Islet of Langerhans (tissue), 1 donor: ENCODE data around the gene CCDC9B.

Experiments used
- FAIRE-seq: peaks from one replicate; lab custom pipeline; 2011; peaks lifted over from hg19 to GRCh38; lab: Jason Lieb, UNC

CCDC9B gene

GRCh38 chr15:40329804-40330203, 10.9 kb downstream of the CCDC9B start:
- no peak for FAIRE-seq

GRCh38 chr15:40328751-40329150, 12.0 kb downstream of the CCDC9B start:
- no peak for FAIRE-seq

DNA sequence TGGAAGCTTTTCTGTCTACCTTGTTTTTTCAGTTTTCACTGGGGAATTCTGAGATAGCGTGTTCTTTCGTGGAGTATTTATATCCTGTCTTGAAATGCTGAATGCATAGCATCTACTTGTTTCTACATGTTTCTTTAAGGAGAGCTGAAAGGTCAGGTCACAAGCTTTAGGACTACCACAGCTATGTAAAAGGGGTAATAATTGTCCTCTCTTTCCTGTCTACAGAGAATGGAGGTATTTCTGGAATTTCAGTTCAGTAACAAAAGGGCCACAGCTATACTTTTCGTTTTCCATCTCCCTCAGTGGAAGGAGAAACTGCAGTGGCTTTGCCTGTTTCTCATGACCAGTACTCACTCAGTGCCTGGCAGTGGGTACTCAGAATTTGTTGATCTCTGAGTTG, 12.6 kb downstream of the CCDC9B start:
- no peak for FAIRE-seq

DNA sequence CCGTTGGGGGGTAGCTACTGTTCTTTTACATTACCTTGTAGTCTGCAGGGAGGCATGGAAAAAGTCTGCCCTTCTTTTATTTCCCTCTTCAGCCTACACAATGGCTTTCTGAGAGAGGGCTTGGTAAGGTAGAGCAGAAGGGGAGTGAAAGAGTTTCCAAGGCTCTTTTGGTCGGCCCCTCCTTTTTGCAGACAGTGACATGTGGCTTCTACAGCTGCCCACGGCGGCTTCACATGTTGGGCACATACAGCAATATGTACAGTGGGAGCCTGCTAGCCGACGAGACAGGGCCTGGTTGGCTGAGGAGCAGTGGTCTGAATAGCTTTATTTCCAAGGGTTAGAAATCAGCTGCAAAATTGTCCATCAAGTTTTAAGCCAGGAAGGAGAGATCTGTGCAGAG, 13.3 kb downstream of the CCDC9B start:
- no peak for FAIRE-seq

GRCh38 chr15:40325700-40326099, 15.0 kb downstream of the CCDC9B start:
- no peak for FAIRE-seq

- FAIRE-seq, result no peak
These were observed 15.6 kb downstream of the CCDC9B start for GRCh38 chr15:40325188-40325587.

GRCh38 chr15:40323953-40324937, 16.5 kb downstream of the CCDC9B start:
- FAIRE-seq, result no peak

DNA sequence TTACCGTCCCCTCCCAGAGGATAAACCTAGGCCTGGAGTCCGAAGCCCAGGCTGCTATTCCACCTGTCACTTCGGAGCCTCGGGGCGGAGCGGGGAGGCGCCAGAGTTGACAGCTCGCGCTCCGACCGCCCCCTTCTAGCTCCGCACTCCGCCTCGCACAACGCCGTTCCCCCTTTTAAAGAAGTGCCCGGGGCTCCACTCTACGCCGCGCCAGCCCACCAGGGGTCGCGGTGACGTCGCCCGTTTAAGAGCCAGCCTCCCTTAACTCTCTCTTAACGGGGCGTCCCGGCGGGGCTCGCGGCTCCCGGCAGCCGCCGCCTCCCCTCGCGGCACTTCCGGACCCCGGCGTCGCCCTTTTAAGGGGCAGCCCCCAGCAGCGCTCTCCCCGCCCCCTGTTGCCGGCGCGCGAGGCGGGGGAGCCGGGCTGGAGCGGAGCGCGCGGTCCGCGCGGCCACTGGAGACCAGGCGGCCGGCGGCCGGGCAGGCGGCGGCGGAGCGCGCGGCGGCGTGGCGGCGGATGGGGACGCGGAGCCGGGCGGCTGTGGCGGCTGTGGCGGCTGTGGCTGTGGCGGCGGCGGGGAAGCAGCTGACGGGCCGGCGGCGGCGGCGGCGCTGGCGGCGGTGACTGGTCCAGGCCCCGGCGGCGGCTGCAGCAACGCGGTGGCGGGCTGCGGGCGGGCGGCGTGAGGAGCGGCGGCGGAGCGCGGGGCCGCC, 17.3 kb downstream of the CCDC9B start, which contains the start of gene INAFM2:
Gene INAFM2, plus strand, starts transcription at position 454 of the 714 bp plus-strand sequence. CDS start 364 bp downstream, outside the sequence.
- FAIRE-seq, result no peak

DNA sequence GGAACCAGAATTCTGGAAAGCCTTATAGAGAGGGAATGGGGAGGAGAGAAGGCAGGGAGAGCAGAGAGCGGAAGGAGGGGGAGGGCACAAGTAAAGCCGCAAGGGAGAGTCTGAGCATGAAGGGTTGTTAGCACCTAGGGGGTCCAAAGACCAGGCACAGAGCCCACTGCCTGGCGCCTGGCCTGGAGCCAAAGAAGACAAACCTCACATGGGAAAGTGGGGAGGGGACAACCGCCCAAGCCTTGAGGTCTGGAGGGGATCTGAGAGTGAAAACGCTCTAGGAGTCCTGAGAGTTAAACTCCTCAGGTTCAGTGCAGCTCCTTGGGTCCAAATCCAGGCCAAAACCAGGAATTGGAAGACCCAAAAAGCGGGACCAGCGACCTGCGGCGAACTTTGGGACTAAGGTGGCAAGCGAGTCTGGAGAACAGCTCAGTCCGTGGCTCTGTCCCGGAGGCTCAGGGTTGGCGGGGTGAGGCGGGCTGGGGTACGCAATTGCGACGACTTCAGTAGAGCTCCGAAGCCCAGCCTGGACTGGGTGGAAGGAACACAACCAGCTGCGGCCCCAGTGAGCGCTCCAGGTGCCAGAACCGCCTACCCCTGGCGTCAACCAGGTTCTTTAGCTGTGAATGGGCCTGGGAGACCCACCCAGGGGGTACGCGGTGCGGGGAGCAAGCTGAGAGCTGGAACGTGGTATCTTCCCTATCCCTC, 18.1 kb downstream of the CCDC9B start:
- no peak for FAIRE-seq

DNA sequence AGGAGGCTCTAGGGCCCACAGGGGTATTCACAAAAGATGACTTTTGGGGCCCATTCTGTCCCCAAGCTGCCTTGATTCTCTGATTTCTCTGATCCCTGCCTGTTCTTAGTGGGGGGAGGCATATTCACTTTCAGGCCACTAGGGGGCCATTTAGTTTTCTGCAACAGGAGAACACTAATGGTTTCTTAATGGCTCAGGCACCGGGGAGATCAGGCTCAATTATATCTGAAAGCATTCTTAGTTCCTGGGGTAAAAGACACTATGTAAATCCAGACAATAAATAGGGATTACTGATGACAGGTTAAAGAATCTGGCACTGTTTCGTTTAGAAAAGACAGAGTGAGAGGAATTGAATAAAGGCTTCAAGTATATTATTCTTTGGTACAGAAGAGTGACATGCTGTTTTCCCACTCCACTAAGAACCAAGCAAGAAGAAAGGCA, 19.8 kb downstream of the CCDC9B start:
- peak; percentile 38 for FAIRE-seq

DNA sequence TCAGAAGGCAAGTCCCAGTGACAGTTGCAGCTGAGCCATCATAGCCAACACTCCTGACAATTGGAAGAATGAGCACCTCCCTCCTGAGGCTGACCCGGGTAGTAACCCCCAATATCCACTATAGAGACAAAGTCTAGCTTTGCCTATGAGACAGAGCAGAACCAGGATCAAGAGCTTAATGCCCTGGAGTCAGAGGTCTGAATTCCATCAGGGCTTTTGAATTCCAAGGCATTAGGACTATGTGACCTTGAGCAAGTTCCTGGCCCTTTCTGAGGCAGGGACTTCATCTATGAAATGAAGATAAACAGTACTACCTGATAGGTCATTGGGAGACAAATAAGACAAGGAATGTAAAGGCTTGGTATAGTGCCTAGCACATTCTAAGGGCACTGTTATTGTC, 20.3 kb downstream of the CCDC9B start:
- FAIRE-seq, result no peak

DNA sequence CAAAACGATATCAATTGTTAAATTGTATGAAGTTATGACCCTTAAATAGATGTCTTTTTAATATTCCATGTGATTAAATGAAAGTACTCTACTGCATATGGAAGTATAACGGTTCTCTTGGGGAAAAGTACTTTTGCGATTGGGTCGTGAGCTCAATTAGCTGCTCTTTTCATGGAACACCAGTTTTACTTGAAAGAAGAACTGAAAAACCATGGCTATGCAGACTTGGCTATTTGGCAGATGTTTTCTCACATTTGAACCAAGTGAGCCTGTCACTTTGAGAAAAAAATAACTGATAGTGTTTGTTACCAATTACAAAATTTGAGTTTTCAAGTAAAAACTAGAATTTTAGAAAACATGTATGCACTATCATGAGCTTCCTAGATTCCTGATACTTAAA, 23.2 kb downstream of the CCDC9B start:
- FAIRE-seq, result no peak

DNA sequence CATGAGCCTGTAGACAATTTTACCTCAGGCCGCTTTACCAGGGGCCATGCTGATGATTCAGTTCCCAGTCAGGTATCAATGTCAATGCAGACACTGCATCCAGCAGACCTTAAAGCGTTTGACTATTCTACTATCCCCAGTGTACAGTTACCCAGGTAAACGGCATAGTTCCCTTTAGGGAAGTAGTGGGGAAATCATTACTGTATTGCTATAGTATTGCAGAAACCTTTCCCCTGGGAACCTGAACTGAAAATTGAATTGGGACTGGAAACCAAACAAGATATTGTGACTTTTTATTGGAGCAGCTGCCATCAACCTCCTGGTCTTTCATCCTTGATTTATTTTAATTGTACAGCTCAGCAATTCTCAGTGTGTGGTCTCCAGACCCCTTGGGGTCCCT, 23.8 kb downstream of the CCDC9B start:
- no peak for FAIRE-seq

DNA sequence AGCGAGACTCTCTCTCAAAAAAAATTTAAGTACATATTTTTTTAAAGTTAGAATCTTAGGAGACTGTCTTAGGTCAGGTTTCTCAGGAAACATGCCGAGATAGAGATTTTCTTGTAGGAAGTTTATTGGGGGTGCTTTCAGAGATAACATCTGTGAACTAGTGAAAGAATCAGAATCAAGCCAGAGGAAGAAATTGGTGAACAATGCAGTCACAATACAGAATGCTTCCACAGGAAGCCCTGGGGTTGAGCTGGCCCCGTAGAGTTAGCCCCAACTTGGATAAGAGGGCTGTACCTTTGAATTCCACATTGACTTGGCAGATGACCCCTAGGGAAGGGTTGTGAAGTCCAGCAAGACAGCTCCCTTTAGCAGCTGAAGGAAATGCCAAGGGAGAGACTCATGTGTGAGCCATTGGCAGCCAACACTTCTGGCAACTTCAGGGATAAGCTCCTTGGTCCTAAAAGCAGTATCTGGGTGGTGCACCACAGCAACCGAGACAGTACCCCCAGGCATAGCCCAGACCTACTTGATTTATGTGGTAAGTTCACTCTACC, 25.9 kb downstream of the CCDC9B start:
- no peak for FAIRE-seq

- FAIRE-seq, result no peak
These were observed 27.0 kb downstream of the CCDC9B start for GRCh38 chr15:40313531-40314398.

- FAIRE-seq, result no peak
These were observed 28.2 kb downstream of the CCDC9B start for GRCh38 chr15:40312370-40313158.

DNA sequence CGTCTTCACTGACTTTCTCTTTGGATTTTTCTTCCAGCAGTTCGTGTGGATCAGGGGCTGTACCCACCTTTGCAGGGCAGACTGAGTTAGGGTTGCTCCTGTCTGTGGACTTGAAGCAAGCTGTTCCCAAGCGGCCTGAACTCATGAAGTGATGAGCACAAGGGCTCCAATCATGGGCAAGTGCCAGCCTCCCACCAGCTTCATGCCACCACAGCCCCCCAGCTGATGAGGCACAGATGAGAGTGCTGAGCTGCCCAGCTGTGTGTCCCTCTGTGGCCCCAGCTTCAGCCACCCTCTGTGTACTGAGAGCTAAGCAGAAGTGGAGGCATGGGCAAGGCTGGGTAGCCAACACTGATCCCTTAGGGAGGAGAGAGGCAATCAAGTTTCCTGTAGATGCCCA, 29.7 kb downstream of the CCDC9B start:
- FAIRE-seq, result no peak

GRCh38 chr15:40310001-40310959, 30.5 kb downstream of the CCDC9B start:
- no peak for FAIRE-seq

- FAIRE-seq, result no peak
These were observed 31.3 kb downstream of the CCDC9B start for GRCh38 chr15:40309344-40309862.
